ENCODE results near the gene ZNF70. TPM values are rescaled to one million over a fixed set of nuclear protein-coding genes. Genes with fewer than 3 reads are reported as not detected.

Gene ZNF70
- total RNA-seq, 1 donor from 2014 or later = 3.9 TPM

GRCh38 chr22:23695571-23696325, 55.2 kb downstream of the ZNF70 start:
- DNase-seq (ENCODE audit: low spot score) = no peak
- Histone ChIP-seq H3F3A (ENCODE audit: low read depth) (no peaks in the 10 kb centered on the region), H3K4me2 (no peak overlapping the region), H2AFZ (replicated peaks) (no peak overlapping the region), H4K20me1 (ENCODE audit: low read depth) (peaks cover 12% of the 10 kb centered on the region), H3K79me2 (ENCODE audit: low read depth) (no peaks in the 10 kb centered on the region), H3K9ac (no peak overlapping the region), H3K4me1 (no peaks in the 10 kb centered on the region), H3K27me3 (no peaks in the 10 kb centered on the region), H3K36me3 (no peaks in the 10 kb centered on the region), H3K27ac (no peak overlapping the region), H3K4me3 (no peak overlapping the region), H3K9me3 (ENCODE audit: low read depth) (no peaks in the 10 kb centered on the region)
- Mint-ChIP-seq H3K27me3 (ENCODE audit: insufficient read depth, low read depth) (peaks cover 2% of the 10 kb centered on the region), H3K9me3 (no peaks in the 10 kb centered on the region), H3K4me1 (no peaks in the 10 kb centered on the region), H3K27ac (no peak overlapping the region), H3K4me3 (no peak overlapping the region), H3K36me3 (peaks cover 20% of the 10 kb centered on the region)
- TF ChIP-seq, protein P1, sequence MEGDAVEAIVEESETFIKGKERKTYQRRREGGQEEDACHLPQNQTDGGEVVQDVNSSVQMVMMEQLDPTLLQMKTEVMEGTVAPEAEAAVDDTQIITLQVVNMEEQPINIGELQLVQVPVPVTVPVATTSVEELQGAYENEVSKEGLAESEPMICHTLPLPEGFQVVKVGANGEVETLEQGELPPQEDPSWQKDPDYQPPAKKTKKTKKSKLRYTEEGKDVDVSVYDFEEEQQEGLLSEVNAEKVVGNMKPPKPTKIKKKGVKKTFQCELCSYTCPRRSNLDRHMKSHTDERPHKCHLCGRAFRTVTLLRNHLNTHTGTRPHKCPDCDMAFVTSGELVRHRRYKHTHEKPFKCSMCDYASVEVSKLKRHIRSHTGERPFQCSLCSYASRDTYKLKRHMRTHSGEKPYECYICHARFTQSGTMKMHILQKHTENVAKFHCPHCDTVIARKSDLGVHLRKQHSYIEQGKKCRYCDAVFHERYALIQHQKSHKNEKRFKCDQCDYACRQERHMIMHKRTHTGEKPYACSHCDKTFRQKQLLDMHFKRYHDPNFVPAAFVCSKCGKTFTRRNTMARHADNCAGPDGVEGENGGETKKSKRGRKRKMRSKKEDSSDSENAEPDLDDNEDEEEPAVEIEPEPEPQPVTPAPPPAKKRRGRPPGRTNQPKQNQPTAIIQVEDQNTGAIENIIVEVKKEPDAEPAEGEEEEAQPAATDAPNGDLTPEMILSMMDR (IDR thresholded peaks at IDR 0.05) = no peak
- TF ChIP-seq EZH2 (IDR thresholded peaks at IDR 0.05) (no peak), EZH2phosphoT487 (IDR thresholded peaks at IDR 0.05) (no peak)

GRCh38 chr22:23695141-23695540, 55.8 kb downstream of the ZNF70 start:
- Mint-ChIP-seq H3K9me3 (no peaks in the 10 kb centered on the region), H3K27me3 (ENCODE audit: insufficient read depth, low read depth) (peaks cover 2% of the 10 kb centered on the region), H3K36me3 (peaks cover 20% of the 10 kb centered on the region), H3K4me1 (no peaks in the 10 kb centered on the region), H3K27ac (no peak overlapping the region), H3K4me3 (no peak overlapping the region)
- Histone ChIP-seq H3K4me1 (no peaks in the 10 kb centered on the region), H3K36me3 (no peaks in the 10 kb centered on the region), H3K4me2 (no peak overlapping the region), H3K4me3 (no peak overlapping the region), H3F3A (ENCODE audit: low read depth) (no peaks in the 10 kb centered on the region), H3K9ac (no peak overlapping the region), H3K27me3 (no peaks in the 10 kb centered on the region), H3K79me2 (ENCODE audit: low read depth) (no peaks in the 10 kb centered on the region), H3K27ac (no peak overlapping the region), H3K9me3 (ENCODE audit: low read depth) (no peaks in the 10 kb centered on the region), H4K20me1 (ENCODE audit: low read depth) (peaks cover 7% of the 10 kb centered on the region), H2AFZ (replicated peaks) (no peak overlapping the region)
- TF ChIP-seq EZH2phosphoT487 (IDR thresholded peaks at IDR 0.05) (no peak), EZH2 (IDR thresholded peaks at IDR 0.05) (no peak)
- TF ChIP-seq, protein P1 (IDR thresholded peaks at IDR 0.05) = no peak
- DNase-seq (ENCODE audit: low spot score) = no peak

DNA sequence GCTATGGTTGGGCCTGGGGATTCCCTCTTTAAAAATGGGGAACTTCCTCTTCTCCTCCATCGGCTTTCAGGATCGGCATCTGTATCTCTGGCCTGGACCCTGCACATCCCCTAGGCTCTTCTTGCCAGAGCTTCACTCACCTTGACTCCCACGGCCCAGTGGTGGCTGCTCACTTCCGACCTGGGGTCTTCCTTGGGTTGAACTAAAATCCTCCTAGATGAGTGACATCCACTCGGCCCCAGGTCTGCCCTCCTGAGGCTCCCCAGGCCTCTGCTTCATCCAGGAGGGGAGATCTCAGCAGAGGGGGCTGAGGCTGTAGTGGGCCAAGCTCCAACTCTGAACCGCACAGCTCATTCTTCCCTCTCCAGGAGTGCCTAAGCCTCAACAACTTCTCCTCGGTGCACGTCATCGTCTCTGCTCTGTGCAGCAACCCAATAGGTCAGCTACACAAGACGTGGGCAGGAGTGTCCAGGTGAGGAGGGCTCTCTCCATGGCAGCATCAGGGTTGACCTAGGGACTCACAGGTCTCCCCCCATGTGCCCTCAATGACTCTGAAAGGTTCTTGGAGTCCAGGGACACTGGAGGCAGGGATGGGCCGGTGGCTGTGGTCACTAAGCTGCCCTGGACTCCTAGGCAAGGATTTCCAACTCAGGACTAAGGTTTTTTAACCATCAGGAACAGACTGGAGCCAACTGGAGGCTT, 56.8 kb downstream of the ZNF70 start:
- H3K36me3 Mint-ChIP-seq = peaks cover 20% of the 10 kb centered on the region
- Histone ChIP-seq H3K9ac (no peak overlapping the region), H3K4me2 (no peak overlapping the region), H3F3A (ENCODE audit: low read depth) (no peaks in the 10 kb centered on the region), H3K9me3 (ENCODE audit: low read depth) (no peaks in the 10 kb centered on the region), H4K20me1 (ENCODE audit: low read depth) (peaks cover 7% of the 10 kb centered on the region), H2AFZ (replicated peaks) (no peak overlapping the region), H3K27me3 (no peaks in the 10 kb centered on the region), H3K4me1 (no peaks in the 10 kb centered on the region), H3K4me3 (no peak overlapping the region), H3K79me2 (ENCODE audit: low read depth) (no peaks in the 10 kb centered on the region), H3K36me3 (no peaks in the 10 kb centered on the region), H3K27ac (no peak overlapping the region)
- no peaks in the 10 kb centered on the region for H3K9me3 Mint-ChIP-seq
- H3K4me1 Mint-ChIP-seq = no peaks in the 10 kb centered on the region
- peaks cover 2% of the 10 kb centered on the region for H3K27me3 Mint-ChIP-seq (ENCODE audit: insufficient read depth, low read depth)
- peak overlapping the region; percentile 29 for H3K27ac Mint-ChIP-seq
- DNase-seq (ENCODE audit: low spot score) = no peak
- TF ChIP-seq, protein P1 (IDR thresholded peaks at IDR 0.05) = no peak
- TF ChIP-seq EZH2phosphoT487 (IDR thresholded peaks at IDR 0.05) (no peak), EZH2 (IDR thresholded peaks at IDR 0.05) (no peak)
- no peak overlapping the region for H3K4me3 Mint-ChIP-seq

Measured in neural progenitor cell (in vitro differentiated cells).